K562 (cell line): Measurements from ENCODE around the gene OPA3. TPM values are rescaled to one million over a fixed set of nuclear protein-coding genes. Genes with fewer than 3 reads are reported as not detected.

ENCODE experiments used
- ATAC-seq: fragments of 200-7000 bp; cut with Tn5 transposase; 3 replicates; pipeline ENCODE4 v1.9.1; 2020; ENCODE audit warnings: moderate library complexity
- BruUV-seq: library from RNA; stranded (reverse); fragments of 400-500 nt; replicated peaks from 2 replicates; lab custom pipeline; 2021; lab: Mats Ljungman, UMichigan
- CTCF ChIA-PET: fragments of 300-600 bp; formaldehyde crosslinking; extraction: SDS; loops from one replicate; lab custom pipeline; 2021; ENCODE audit warnings: low intra/inter-chr PET ratio; lab: Yijun Ruan, JAX
- POLR2A ChIA-PET: fragments of 300-600, 350-650 bp; sonication (Branson Sonifier 250); formaldehyde crosslinking; extraction: SDS; loops from one replicate; lab custom pipeline; 2021; ENCODE audit warnings: antibody characterized with exemption, inconsistent platforms; lab: Yijun Ruan, JAX
- DNase-seq, 4 experiments: peaks; one replicate each; pipeline versions ENCODE4 v3.0.0 to v3.0.0-alpha.2; 2011 to 2018; ENCODE audit warnings: low spot score in 3 of 4, mixed read lengths in 3 of 4; ENCODE audit errors: extremely low read depth in 1 of 4
- FAIRE-seq: peaks from 2 replicates; lab custom pipeline; 2011; peaks lifted over from hg19 to GRCh38; lab: Jason Lieb, UNC
- H2AFZ ChIP-seq: 2 replicates; pipeline ENCODE4 v1.6.0; 2011; ENCODE audit warnings: low read depth, low read length, control low read depth, inconsistent platforms
- H3K27ac ChIP-seq: fragments of 200-600 bp; 3 replicates; pipeline ENCODE4 v1.8.0; 2011; ENCODE audit warnings: low read depth, mild to moderate bottlenecking, control low read depth, inconsistent platforms, low read length, moderate library complexity, mixed read lengths; ENCODE audit errors: extremely low read depth
- H3K27me3 ChIP-seq, 2 experiments: fragments of 300-600 bp in 1 of 2; 2 replicates in 1 of 2; 3 replicates in 1 of 2; pipeline versions ENCODE4 v1.6.0 to v1.8.0; 2011; ENCODE audit warnings: inconsistent platforms in 2 of 2, low read length in 2 of 2, mild to moderate bottlenecking in 1 of 2, mixed read lengths in 1 of 2, moderate library complexity in 1 of 2; ENCODE audit not compliant: control insufficient read depth in 2 of 2, insufficient read depth in 2 of 2
- H3K36me3 ChIP-seq: fragments of 300-600 bp; 3 replicates; pipeline ENCODE4 v1.8.0; 2011; ENCODE audit warnings: mild to moderate bottlenecking, low read length, inconsistent platforms; ENCODE audit not compliant: control insufficient read depth, insufficient read depth
- H3K4me1 ChIP-seq, 2 experiments: fragments of 200-600 bp in 1 of 2; replicated peaks in 1 of 2; 2 replicates in 1 of 2; 3 replicates in 1 of 2; pipeline versions ENCODE4 v1.5.1 to v1.8.0; 2011; ENCODE audit warnings: inconsistent platforms in 2 of 2, low read length in 2 of 2, mild to moderate bottlenecking in 1 of 2, mixed read lengths in 1 of 2, moderate library complexity in 1 of 2; ENCODE audit not compliant: control insufficient read depth in 2 of 2, insufficient read depth in 2 of 2
- H3K4me2 ChIP-seq: 2 replicates; pipeline ENCODE4 v1.6.1; 2011; ENCODE audit warnings: low read length, control low read depth, inconsistent platforms, mixed read lengths; ENCODE audit not compliant: insufficient read depth
- H3K4me3 ChIP-seq: fragments of 200-600 bp; sonication (generic), shearing (Covaris generic); 2 replicates; pipeline ENCODE4 v1.5.1; 2016; ENCODE audit warnings: control low read depth, inconsistent platforms
- H3K79me2 ChIP-seq: fragments of 200-600 bp; 3 replicates; pipeline ENCODE4 v1.8.0; 2011; ENCODE audit warnings: low read length, inconsistent platforms; ENCODE audit not compliant: control insufficient read depth, insufficient read depth
- H3K9ac ChIP-seq, 2 experiments: 2 replicates each; pipeline versions ENCODE4 v1.6.0 to v1.6.1; 2011; ENCODE audit warnings: low read depth in 2 of 2, low read length in 2 of 2, control low read depth in 1 of 2, inconsistent platforms in 1 of 2, mild to moderate bottlenecking in 1 of 2, mixed read lengths in 1 of 2; ENCODE audit not compliant: insufficient read depth in 1 of 2
- H3K9me1 ChIP-seq: one replicate; pipeline ENCODE4 v1.6.0; 2011; ENCODE audit warnings: inconsistent platforms, mild to moderate bottlenecking, low read length, moderate library complexity; ENCODE audit not compliant: control insufficient read depth, insufficient read depth
- H3K9me3 ChIP-seq: replicated peaks from 2 replicates; pipeline ENCODE4 v1.5.1; 2011; ENCODE audit warnings: low read depth, low read length, inconsistent platforms; ENCODE audit not compliant: control insufficient read depth, insufficient read depth
- H4K20me1 ChIP-seq: replicated peaks from 2 replicates; pipeline ENCODE4 v1.6.1; 2011; ENCODE audit warnings: low read length, inconsistent platforms, mixed read lengths; ENCODE audit not compliant: control insufficient read depth, insufficient read depth
- ATF1 ChIP-seq, 2 experiments: fragments of 450-650 bp in 1 of 2; IDR thresholded peaks; 2 replicates each; pipeline ENCODE4 v1.6.1; 2016; ENCODE audit warnings: missing compliant biosample characterization in 1 of 2, missing genetic modification characterization in 1 of 2
- CHD1 ChIP-seq: fragments of 200-600 bp; sonication (generic); IDR thresholded peaks from one replicate; pipeline ENCODE4 v1.6.1; 2012; ENCODE audit warnings: mild to moderate bottlenecking, moderate library complexity, low read length, inconsistent platforms
- CXXC5 ChIP-seq: fragments of 250-450 bp; sonication (Bioruptor Pico); IDR thresholded peaks from 2 replicates; pipeline ENCODE4 v1.8.0; 2022; ENCODE audit warnings: inconsistent platforms, mild to moderate bottlenecking, moderate library complexity
- HDAC2 ChIP-seq: fragments of 450-650 bp; IDR thresholded peaks from 2 replicates; pipeline ENCODE4 v1.6.1; 2016; ENCODE audit warnings: mild to moderate bottlenecking
- IRF2 ChIP-seq: sonication (generic); formaldehyde crosslinking; IDR thresholded peaks from 2 replicates; pipeline ENCODE4 v1.8.1; 2022; ENCODE audit warnings: mild to moderate bottlenecking, missing genetic modification reagents
- KDM5B ChIP-seq: fragments of 200-600 bp; sonication (generic); IDR thresholded peaks from 2 replicates; pipeline ENCODE4 v1.6.1; 2012; ENCODE audit warnings: low read depth, mild to moderate bottlenecking, moderate library complexity, low read length, control low read depth, inconsistent platforms; ENCODE audit not compliant: insufficient replicate concordance
- SAP30 ChIP-seq: fragments of 200-600 bp; sonication (generic); IDR thresholded peaks from 2 replicates; pipeline ENCODE4 v1.6.1; 2012; ENCODE audit warnings: borderline replicate concordance, low read depth, mild to moderate bottlenecking, moderate library complexity, low read length, control low read depth, inconsistent platforms; ENCODE audit not compliant: insufficient read depth, poor library complexity, severe bottlenecking
- SIN3B ChIP-seq: fragments of 450-650 bp; IDR thresholded peaks from 2 replicates; pipeline ENCODE4 v1.6.1; 2017; ENCODE audit warnings: low read depth, mild to moderate bottlenecking, moderate library complexity
- U2AF1 ChIP-seq: fragments of 200-400 bp; formaldehyde crosslinking; optimal IDR thresholded peaks from 2 replicates; pipeline ENCODE3; 2017; ENCODE audit warnings: mild to moderate bottlenecking, low read depth, low read length, moderate library complexity
- XRCC5 ChIP-seq: fragments of 200-400 bp; formaldehyde crosslinking; IDR thresholded peaks from 2 replicates; pipeline ENCODE4 v1.6.1; 2017; ENCODE audit warnings: low read depth, mild to moderate bottlenecking, low read length
- ZNF282 ChIP-seq: sonication (generic); formaldehyde crosslinking; IDR thresholded peaks from 2 replicates; pipeline ENCODE4 v1.8.1; 2023; ENCODE audit warnings: missing genetic modification reagents
- WGBS: fragments of 100-300 bp; shearing (Covaris generic); methylation state at CpG from one replicate; pipeline ENCODE4 v1.1.6; 2016; ENCODE audit warnings: low coverage, mixed read lengths; ENCODE audit not compliant: insufficient coverage; ENCODE audit errors: missing lambda C conversion rate; 5-methylcytosine and 5-hydroxymethylcytosine counted together
- in situ Hi-C: fragments of 300-500 bp; cut with MboI; formaldehyde crosslinking; loops from 4 replicates; pipeline ENCODE4 v1.15.0; 2018; ENCODE audit warnings: inconsistent platforms, mixed read lengths
- intact Hi-C: fragments of 100-400 bp; cut with micrococcal nuclease; formaldehyde crosslinking; loops from 2 replicates; pipeline ENCODE4 v1.14.2; 2022
- polyA plus RNA-seq, 8 experiments: library from polyadenylated mRNA; depleted of rRNA in 4 of 8; stranded (reverse) in 5 of 8; unstranded in 3 of 8; fragments of >200 nt; fragmentation: Nextera tagmentation in 2 of 8; fragmentation: Illumina TruSeq in 1 of 8; extraction: Ambion mirVana in 2 of 8; extraction: Trizol in 1 of 8; gene quantifications; 2 replicates each; pipeline versions ENCODE4 v1.2.1 to v1.2.3, GENCODE V29; 2011 to 2014; ENCODE audit warnings: inconsistent platforms in 1 of 8, missing spikeins in 1 of 8
- total RNA-seq, 7 experiments: library from RNA; depleted of rRNA in 6 of 7; stranded (reverse); fragments of >200 nt in 6 of 7; fragmentation: Illumina TruSeq in 2 of 7; extraction: Trizol in 2 of 7; gene quantifications; 2 replicates each; pipeline versions ENCODE4 v1.2.1 to v1.2.3, GENCODE V29; 2011 to 2021; ENCODE audit warnings: low replicate concordance in 1 of 7
- TF ChIP-seq, protein P1 (sequence below), 2 experiments: fragments of 250-450 bp in 1 of 2; fragments of 450-650 bp in 1 of 2; sonication (Bioruptor Pico) in 1 of 2; IDR thresholded peaks; 2 replicates each; pipeline versions ENCODE4 v1.6.1 to v1.8.0; 2016 to 2021; ENCODE audit warnings: mild to moderate bottlenecking in 2 of 2, moderate library complexity in 2 of 2, missing compliant biosample characterization in 1 of 2, missing genetic modification characterization in 1 of 2

The OPA3 gene
- total and polyA plus RNA-seq, 9 of the 15 experiments (the other 6 are each of a cell fraction or from before 2014, with no cell fraction given): 1.4 to 18.8 (median 9.0) TPM

GRCh38 chr19:45497791-45498190 is 86.8 kb downstream of the OPA3 start:
- ChIA-PET CTCF (no interaction called here), POLR2A (interaction anchor here (0.7 to 1.1 kb wide), 3 partner anchors 30 to 119 kb away, joined by 3 read pairs; partner anchors contain the start of gene FOSB)
- Histone ChIP-seq H3K27ac (no peak overlapping the region), H3K9me1 (no peaks in the 10 kb centered on the region), H4K20me1 (no peaks in the 10 kb centered on the region), H3K36me3 (no peaks in the 10 kb centered on the region), H3K4me2 (no peak overlapping the region), H3K4me3 (no peak overlapping the region), H2AFZ (no peak overlapping the region), H3K79me2 (no peaks in the 10 kb centered on the region), H3K9me3 (no peaks in the 10 kb centered on the region), H3K27me3 (peaks cover 3 to 16% of the 10 kb centered on the region in 2 experiments; a peak in 3 of 5 replicates)
- in situ Hi-C loops: no loop called here
- intact Hi-C loops: no loop called here
- DNase-seq: no peak
- TF ChIP-seq ATF1 (CRISPR knock-in tag; IDR thresholded peaks at IDR 0.05): no peak
- no peak for TF ChIP-seq ATF1 (tag; IDR thresholded peaks at IDR 0.05)
- TF ChIP-seq KDM5B: peak; percentile 7
- TF ChIP-seq, all 486 proteins: peak for 1
- FAIRE-seq (no peak), ATAC-seq (no peak)
- 89% methylated on average over 16 of the region's 16 CpGs for WGBS
- peaks cover 20 to 74% of the 10 kb centered on the region in 2 experiments; a peak in 4 of 5 replicates for H3K4me1 ChIP-seq
- no peak overlapping the region for H3K9ac ChIP-seq
- BruUV-seq: no TSS peak

DNA sequence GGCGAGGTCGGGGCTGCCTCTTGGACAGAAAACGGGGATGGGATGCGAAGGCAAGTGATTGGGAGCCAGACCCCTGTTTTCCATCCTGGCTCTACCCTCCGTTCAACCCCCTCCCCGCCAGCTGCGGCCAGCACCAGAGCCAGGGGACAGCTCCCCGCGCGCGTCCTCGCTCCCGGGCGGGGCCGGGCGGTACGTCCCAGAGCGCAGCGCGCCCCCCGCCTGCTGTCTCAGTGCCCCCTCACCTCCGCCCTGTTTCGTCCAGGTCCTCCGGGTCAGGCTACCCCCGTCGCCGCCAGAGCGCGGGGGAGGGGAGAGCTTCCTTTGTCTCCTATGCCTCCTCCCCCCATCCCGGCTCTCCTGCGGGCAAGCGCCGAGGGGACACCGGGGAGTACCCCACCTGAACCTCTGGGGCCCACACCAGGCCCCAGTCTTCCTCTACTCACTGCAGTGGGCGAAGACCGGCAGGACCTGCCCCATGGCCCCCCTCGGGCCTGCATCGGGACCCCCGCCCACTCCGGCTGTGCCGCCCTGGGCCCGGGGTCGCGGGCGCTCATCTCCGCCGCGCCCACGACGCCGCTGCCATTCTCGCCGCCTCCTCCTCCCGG is 88.2 kb downstream of the OPA3 start:
- intact Hi-C loops: no loop called here
- peak; percentile 93 for TF ChIP-seq SAP30
- TF ChIP-seq SIN3B: peak; percentile 28; the same call in 1 of the 2 replicates
- peak; percentile 89; the same call in 1 of the 2 replicates for TF ChIP-seq IRF2 (CRISPR knock-in tag)
- TF ChIP-seq XRCC5: peak; percentile 59; the same call in 1 of the 2 replicates
- peak; percentile 60; the same call in 1 of the 2 replicates for TF ChIP-seq HDAC2
- TF ChIP-seq, protein P1, sequence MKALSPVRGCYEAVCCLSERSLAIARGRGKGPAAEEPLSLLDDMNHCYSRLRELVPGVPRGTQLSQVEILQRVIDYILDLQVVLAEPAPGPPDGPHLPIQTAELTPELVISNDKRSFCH (CRISPR knock-in tag; IDR thresholded peaks at IDR 0.05): no peak
- TF ChIP-seq, protein P1 (tag; IDR thresholded peaks at IDR 0.05): 0 out of 2 replicates have a peak, but pooled peaks have one; percentile 40
- no peak for TF ChIP-seq U2AF1
- TF ChIP-seq ZNF282 (CRISPR knock-in tag): 0 out of 2 replicates have a peak, but pooled peaks have one; percentile 76
- peak; percentile 49 for TF ChIP-seq CHD1
- peak; percentile 82 for TF ChIP-seq CXXC5 (CRISPR knock-in tag)

More for the DNA sequence above, 88.2 kb downstream of the OPA3 start:
- peak overlapping the region; percentile 74 for H3K4me2 ChIP-seq
- in situ Hi-C loops: no loop called here
- H3K4me1 ChIP-seq: peaks cover 13 to 74% of the 10 kb centered on the region in 2 experiments; a peak in 4 of 5 replicates
- H3K79me2 ChIP-seq: peaks cover 6% of the 10 kb centered on the region; the same call in 1 of the 3 replicates
- ATAC-seq (peak; percentile 24), FAIRE-seq (no peak), DNase-seq (peak; percentile 61 to 71 (median 67))
- ChIA-PET POLR2A (interaction anchor here (0.6 to 0.7 kb wide), 4 partner anchors 9 to 173 kb away, joined by 3 to 5 read pairs (median 4); no protein-coding TSS in a partner anchor), CTCF (no interaction called here)
- peaks cover 3 to 16% of the 10 kb centered on the region in 2 experiments; a peak in 3 of 5 replicates for H3K27me3 ChIP-seq
- no peak overlapping the region for H3K27ac ChIP-seq
- WGBS: under 1% methylated on average over 17 of the region's 54 CpGs
- peak overlapping the region in 1 of 2 experiments; percentile 86; a peak in 2 of 4 replicates for H3K9ac ChIP-seq
- no peaks in the 10 kb centered on the region for H3K9me1 ChIP-seq
- peak overlapping the region; percentile 39; the same call in 1 of the 2 replicates for H2AFZ ChIP-seq
- BruUV-seq: no TSS peak
- H3K9me3 ChIP-seq: no peaks in the 10 kb centered on the region
- no peaks in the 10 kb centered on the region for H4K20me1 ChIP-seq
- H3K4me3 ChIP-seq: peak overlapping the region; percentile 58
- no peaks in the 10 kb centered on the region for H3K36me3 ChIP-seq
